GM12878 (cell line): ENCODE measurements around the gene HECTD2. TPM values are rescaled to one million over a fixed set of nuclear protein-coding genes. Genes with fewer than 3 reads are reported as not detected.

Experiments used
- ATAC-seq: fragments of 200-7000 bp; cut with Tn5 transposase; 3 replicates; pipeline ENCODE4 v1.9.1; 2020; ENCODE audit warnings: mild to moderate bottlenecking, moderate library complexity
- BruUV-seq: library from RNA; stranded (reverse); fragments of 400-500 nt; replicated peaks from 2 replicates; lab custom pipeline; 2021; lab: Mats Ljungman, UMichigan
- CTCF ChIA-PET: fragments of 300-600 bp; sonication (Branson Sonifier 250); formaldehyde crosslinking; extraction: SDS; loops from one replicate; lab custom pipeline; 2021; ENCODE audit warnings: inconsistent platforms; lab: Yijun Ruan, JAX
- POLR2A ChIA-PET: fragments of 350-600 bp; formaldehyde crosslinking; extraction: SDS; loops from one replicate; lab custom pipeline; 2021; ENCODE audit warnings: inconsistent platforms; lab: Charles Lee
- RAD21 ChIA-PET: fragments of 300-600 bp; sonication (Branson Sonifier 250); formaldehyde crosslinking; loops from one replicate; lab custom pipeline; 2023; ENCODE audit warnings: antibody characterized with exemption; ENCODE audit not compliant: unreplicated experiment; lab: Charles Lee
- SMC1A ChIA-PET: fragments of 300-600 bp; sonication (Branson Sonifier 250); formaldehyde crosslinking; loops from one replicate; lab custom pipeline; 2023; ENCODE audit not compliant: unreplicated experiment, uncharacterized antibody; lab: Charles Lee
- DNase-seq: peaks from one replicate; pipeline ENCODE4 v3.0.0-alpha.2; 2011; ENCODE audit warnings: low read depth, low spot score
- FAIRE-seq: peaks from 3 replicates; lab custom pipeline; 2011; peaks lifted over from hg19 to GRCh38; lab: Jason Lieb, UNC
- H2AFZ ChIP-seq: 2 replicates; pipeline ENCODE4 v1.6.0; 2011; ENCODE audit warnings: low read depth, low read length, control low read depth; ENCODE audit not compliant: control insufficient read depth
- H3K27ac ChIP-seq: 2 replicates; pipeline ENCODE4 v1.5.1; 2011; ENCODE audit warnings: control low read depth; ENCODE audit not compliant: control insufficient read depth, insufficient read depth
- H3K27me3 ChIP-seq, 2 experiments: replicated peaks in 1 of 2; 2 replicates each; pipeline versions ENCODE4 v1.6.0 to v1.6.1; 2011; ENCODE audit warnings: low read length in 1 of 2; ENCODE audit not compliant: control insufficient read depth in 2 of 2, insufficient read depth in 2 of 2
- H3K36me3 ChIP-seq, 2 experiments: 2 replicates each; pipeline ENCODE4 v1.5.1; 2011; ENCODE audit warnings: low read length in 1 of 2; ENCODE audit not compliant: control insufficient read depth in 2 of 2, insufficient read depth in 2 of 2
- H3K4me1 ChIP-seq: 2 replicates; pipeline ENCODE4 v1.6.1; 2011; ENCODE audit warnings: mild to moderate bottlenecking, low read length, moderate library complexity, mixed read lengths; ENCODE audit not compliant: control insufficient read depth, insufficient read depth
- H3K4me2 ChIP-seq: 2 replicates; pipeline ENCODE4 v1.6.0; 2011; ENCODE audit warnings: control low read depth; ENCODE audit not compliant: control insufficient read depth, insufficient read depth
- H3K4me3 ChIP-seq: fragments of 200-600 bp; sonication (generic); 2 replicates; pipeline ENCODE4 v1.5.1; 2016
- H3K79me2 ChIP-seq: 2 replicates; pipeline ENCODE4 v1.6.0; 2011; ENCODE audit warnings: low read length; ENCODE audit not compliant: control insufficient read depth, insufficient read depth
- H3K9ac ChIP-seq: 2 replicates; pipeline ENCODE4 v1.8.0; 2011; ENCODE audit warnings: low read length, control low read depth, mixed read lengths; ENCODE audit not compliant: control insufficient read depth, insufficient read depth
- H3K9me3 ChIP-seq: replicated peaks from 3 replicates; pipeline ENCODE4 v1.5.1; 2011; ENCODE audit warnings: mild to moderate bottlenecking, low read length; ENCODE audit not compliant: control insufficient read depth, insufficient read depth
- H4K20me1 ChIP-seq: 2 replicates; pipeline ENCODE4 v1.6.0; 2011; ENCODE audit not compliant: control insufficient read depth, insufficient read depth
- CREB1 ChIP-seq: IDR thresholded peaks from 2 replicates; pipeline ENCODE4 v1.6.1; 2012; ENCODE audit warnings: low read depth, mild to moderate bottlenecking, inconsistent platforms
- DPF2 ChIP-seq: fragments of 450-650 bp; IDR thresholded peaks from 2 replicates; pipeline ENCODE4 v1.6.1; 2017; ENCODE audit warnings: mild to moderate bottlenecking
- EGR1 ChIP-seq, 2 experiments: IDR thresholded peaks; 1 replicate in 1 of 2; 2 replicates in 1 of 2; pipeline ENCODE4 v1.6.1; 2011 to 2012; ENCODE audit warnings: low read depth in 2 of 2, low read length in 2 of 2, borderline replicate concordance in 1 of 2, mild to moderate bottlenecking in 1 of 2, moderate library complexity in 1 of 2
- ETV6 ChIP-seq, 2 experiments: fragments of 450-650 bp in 1 of 2; IDR thresholded peaks in 1 of 2; conservative IDR thresholded peaks in 1 of 2; 2 replicates each; pipeline ENCODE4 v1.6.1; 2014; ENCODE audit warnings: antibody characterized with exemption in 1 of 2, borderline replicate concordance in 1 of 2, low read depth in 1 of 2, mild to moderate bottlenecking in 1 of 2, moderate library complexity in 1 of 2
- NR2C1 ChIP-seq: fragments of 450-650 bp; IDR thresholded peaks from 2 replicates; pipeline ENCODE4 v1.6.1; 2017; ENCODE audit warnings: antibody characterized with exemption, mild to moderate bottlenecking, moderate library complexity
- PAX8 ChIP-seq: fragments of 450-650 bp; IDR thresholded peaks from 2 replicates; pipeline ENCODE4 v1.6.1; 2017; ENCODE audit warnings: mild to moderate bottlenecking, moderate library complexity
- PML ChIP-seq: IDR thresholded peaks from 2 replicates; pipeline ENCODE4 v1.6.1; 2012; ENCODE audit warnings: low read length, inconsistent platforms
- SIN3A ChIP-seq: IDR thresholded peaks from 2 replicates; pipeline ENCODE4 v1.6.1; 2012; ENCODE audit warnings: low read depth, low read length, improper control_type of control experiment
- SIX5 ChIP-seq: IDR thresholded peaks from 2 replicates; pipeline ENCODE4 v1.6.1; 2011; ENCODE audit warnings: mild to moderate bottlenecking, low read depth, low read length, moderate library complexity; ENCODE audit not compliant: severe bottlenecking
- SREBF2 ChIP-seq: IDR thresholded peaks from 2 replicates; pipeline ENCODE4 v1.6.1; 2012; ENCODE audit warnings: mild to moderate bottlenecking, low read length
- SRF ChIP-seq, 2 experiments: IDR thresholded peaks; 2 replicates each; pipeline ENCODE4 v1.6.1; 2011; ENCODE audit warnings: low read depth in 2 of 2, low read length in 2 of 2, mild to moderate bottlenecking in 1 of 2, moderate library complexity in 1 of 2
- STAT3 ChIP-seq: IDR thresholded peaks from 2 replicates; pipeline ENCODE4 v1.6.1; 2011; ENCODE audit warnings: low read depth, low read length, improper control_type of control experiment
- ZNF24 ChIP-seq: fragments of 450-650 bp; IDR thresholded peaks from 2 replicates; pipeline ENCODE4 v1.6.1; 2017; ENCODE audit warnings: antibody characterized with exemption, mild to moderate bottlenecking
- WGBS: methylation state at CpG from one replicate; pipeline ENCODE4 v1.1.6; 2016; ENCODE audit warnings: low lambda C conversion rate; ENCODE audit not compliant: insufficient replicate concordance, insufficient coverage; ENCODE audit errors: missing lambda C conversion rate; 5-methylcytosine and 5-hydroxymethylcytosine counted together
- in situ Hi-C: fragments of 300-500 bp; cut with MboI; formaldehyde crosslinking; loops from 9 replicates; pipeline ENCODE4 v1.14.3; 2018; ENCODE audit warnings: mixed read lengths
- intact Hi-C: fragments of 100-400 bp; cut with micrococcal nuclease; formaldehyde crosslinking; loops from one replicate; pipeline ENCODE4 v1.14.2; 2022; ENCODE audit not compliant: unreplicated experiment
- polyA plus RNA-seq, 11 experiments: library from polyadenylated mRNA; depleted of rRNA in 4 of 11; unstranded in 6 of 11; stranded (reverse) in 5 of 11; fragments of >200 nt; fragmentation: Nextera tagmentation in 4 of 11; fragmentation: Illumina TruSeq in 1 of 11; extraction: Ambion mirVana in 4 of 11; extraction: Trizol in 1 of 11; gene quantifications; 1 replicate in 1 of 11; 2 replicates in 10 of 11; pipeline versions ENCODE4 v1.2.1 to v1.2.3, GENCODE V29; 2011 to 2016; ENCODE audit warnings: inconsistent platforms in 2 of 11, missing spikeins in 2 of 11, low read depth in 1 of 11
- total RNA-seq, 4 experiments: library from RNA; depleted of rRNA in 3 of 4; stranded (reverse); fragments of >200 nt in 3 of 4; fragmentation: Illumina TruSeq in 1 of 4; extraction: Trizol in 1 of 4; gene quantifications; 2 replicates each; pipeline versions ENCODE4 v1.2.1 to v1.2.3, GENCODE V29; 2013 to 2021
- TF ChIP-seq, protein P1 (sequence below): fragments of 450-650 bp; IDR thresholded peaks from 2 replicates; pipeline ENCODE4 v1.6.1; 2018; ENCODE audit warnings: mild to moderate bottlenecking, low read depth, moderate library complexity; ENCODE audit not compliant: partially characterized antibody
- TF ChIP-seq, protein P2 (sequence below): IDR thresholded peaks from 2 replicates; pipeline ENCODE4 v1.6.1; 2012; ENCODE audit warnings: low read depth, low read length, improper control_type of control experiment

The HECTD2 gene
- total and polyA plus RNA-seq, 10 of the 15 experiments (the other 5 are each of a cell fraction or from before 2014, with no cell fraction given) = 0.87 to 3.0 (median 1.7) TPM

DNA sequence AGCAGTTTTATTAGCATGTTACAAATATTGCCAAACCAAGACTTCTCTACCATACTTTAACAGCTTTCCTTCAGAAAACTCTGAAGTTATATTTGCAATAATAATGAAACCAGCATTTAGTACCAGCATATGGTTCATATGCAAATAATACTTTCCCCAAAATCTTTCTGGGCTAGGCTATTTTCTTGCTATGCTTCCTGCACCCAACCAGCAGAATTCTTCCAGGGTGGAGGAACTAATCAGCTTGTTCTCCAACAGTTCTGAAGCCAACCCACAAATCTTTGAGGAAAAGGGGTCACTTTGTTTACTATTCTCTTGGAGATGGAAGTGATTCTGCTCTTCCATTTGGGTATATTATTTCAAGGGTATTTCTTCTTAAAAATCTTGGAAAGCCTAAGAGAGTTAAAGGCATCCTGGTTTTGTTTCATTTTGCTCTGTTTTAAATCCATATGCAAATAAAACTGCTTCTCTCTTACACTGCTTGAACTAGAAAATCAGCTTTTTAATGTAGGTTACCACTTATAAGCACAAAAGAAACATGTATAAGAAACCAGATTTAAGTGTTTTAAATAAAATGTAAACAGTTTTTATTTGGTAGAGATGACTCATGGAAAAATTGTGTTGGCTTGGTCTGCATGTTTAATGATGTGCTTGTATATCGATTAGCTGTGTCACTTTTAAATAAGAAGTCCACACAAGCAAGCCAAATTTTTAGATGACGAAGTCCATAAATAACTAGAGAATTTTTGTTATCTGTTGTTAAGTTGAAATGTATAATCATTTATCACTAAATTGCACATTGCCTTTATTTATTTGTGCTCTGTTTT, 103.7 kb downstream of the HECTD2 start (continued):
- TF ChIP-seq, protein P1, sequence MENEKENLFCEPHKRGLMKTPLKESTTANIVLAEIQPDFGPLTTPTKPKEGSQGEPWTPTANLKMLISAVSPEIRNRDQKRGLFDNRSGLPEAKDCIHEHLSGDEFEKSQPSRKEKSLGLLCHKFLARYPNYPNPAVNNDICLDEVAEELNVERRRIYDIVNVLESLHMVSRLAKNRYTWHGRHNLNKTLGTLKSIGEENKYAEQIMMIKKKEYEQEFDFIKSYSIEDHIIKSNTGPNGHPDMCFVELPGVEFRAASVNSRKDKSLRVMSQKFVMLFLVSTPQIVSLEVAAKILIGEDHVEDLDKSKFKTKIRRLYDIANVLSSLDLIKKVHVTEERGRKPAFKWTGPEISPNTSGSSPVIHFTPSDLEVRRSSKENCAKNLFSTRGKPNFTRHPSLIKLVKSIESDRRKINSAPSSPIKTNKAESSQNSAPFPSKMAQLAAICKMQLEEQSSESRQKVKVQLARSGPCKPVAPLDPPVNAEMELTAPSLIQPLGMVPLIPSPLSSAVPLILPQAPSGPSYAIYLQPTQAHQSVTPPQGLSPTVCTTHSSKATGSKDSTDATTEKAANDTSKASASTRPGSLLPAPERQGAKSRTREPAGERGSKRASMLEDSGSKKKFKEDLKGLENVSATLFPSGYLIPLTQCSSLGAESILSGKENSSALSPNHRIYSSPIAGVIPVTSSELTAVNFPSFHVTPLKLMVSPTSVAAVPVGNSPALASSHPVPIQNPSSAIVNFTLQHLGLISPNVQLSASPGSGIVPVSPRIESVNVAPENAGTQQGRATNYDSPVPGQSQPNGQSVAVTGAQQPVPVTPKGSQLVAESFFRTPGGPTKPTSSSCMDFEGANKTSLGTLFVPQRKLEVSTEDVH = no peak

DNA sequence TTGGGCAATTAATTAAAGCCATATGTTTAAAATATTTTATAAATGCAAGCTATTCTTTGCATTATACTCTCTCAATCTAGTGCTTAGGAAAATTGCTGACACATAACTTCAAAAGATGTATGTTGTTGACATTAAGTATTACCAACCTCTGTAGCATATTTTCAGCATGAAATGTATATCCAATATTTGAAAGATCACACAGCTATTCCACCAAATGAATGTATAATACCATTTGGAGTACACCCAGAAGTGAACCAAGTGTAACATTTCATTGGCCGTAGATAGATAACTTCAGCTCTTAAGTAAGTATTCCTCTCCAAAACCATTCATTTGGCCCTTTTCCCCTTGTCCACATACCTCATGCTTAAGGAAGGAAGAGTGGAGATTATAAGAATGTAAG, 104.6 kb downstream of the HECTD2 start:
- in situ Hi-C loops (no loop called here), intact Hi-C loops (no loop called here)
- WGBS = 86% methylated on average over 1 of the region's 1 CpG

More for the DNA sequence above, 104.6 kb downstream of the HECTD2 start:
- no peak for FAIRE-seq
- Histone ChIP-seq H3K4me3 (no peak overlapping the region), H3K27me3 (no peaks in the 10 kb centered on the region), H3K4me1 (peaks cover 6% of the 10 kb centered on the region), H3K9ac (no peak overlapping the region), H3K79me2 (no peaks in the 10 kb centered on the region), H2AFZ (no peak overlapping the region), H3K27ac (no peak overlapping the region), H4K20me1 (no peaks in the 10 kb centered on the region), H3K9me3 (no peaks in the 10 kb centered on the region), H3K4me2 (no peak overlapping the region), H3K36me3 (no peaks in the 10 kb centered on the region)
- ChIA-PET CTCF (interaction anchor here (1.0 to 1.1 kb wide), 2 partner anchors 12 to 65 kb away, joined by 3 read pairs; no protein-coding TSS in a partner anchor), POLR2A (no interaction called here), RAD21 (no interaction called here), SMC1A (interaction anchor here (1.1 kb wide), 1 partner anchor 32 kb away, joined by 5 read pairs; no protein-coding TSS in a partner anchor)
- BruUV-seq = no TSS peak
- TF ChIP-seq ETV6 (conservative IDR thresholded peaks at IDR 0.05 in 1 of 2, IDR thresholded peaks at IDR 0.05 in 1 of 2; ENCODE audit: borderline replicate concordance in 1 of 2, low read depth in 1 of 2) (no peak), PML (no peak), DPF2 (no peak), PAX8 (no peak), SREBF2 (no peak), SIX5 (no peak), EGR1 (IDR thresholded peaks at IDR 0.05; ENCODE audit: borderline replicate concordance in 1 of 2, low read depth in 2 of 2, low read length in 2 of 2) (no peak), SIN3A (no peak), ZNF24 (no peak), NR2C1 (no peak), SRF (IDR thresholded peaks at IDR 0.05; ENCODE audit: low read depth in 2 of 2, low read length in 2 of 2) (no peak), CREB1 (no peak), STAT3 (no peak)
- TF ChIP-seq, protein P2, sequence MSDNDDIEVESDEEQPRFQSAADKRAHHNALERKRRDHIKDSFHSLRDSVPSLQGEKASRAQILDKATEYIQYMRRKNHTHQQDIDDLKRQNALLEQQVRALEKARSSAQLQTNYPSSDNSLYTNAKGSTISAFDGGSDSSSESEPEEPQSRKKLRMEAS = no peak
- TF ChIP-seq, protein P1 = no peak
- no peak for DNase-seq
- no peak for ATAC-seq
